ENCODE data around the gene SRPK2. TPM values are rescaled to one million over a fixed set of nuclear protein-coding genes. Genes with fewer than 3 reads are reported as not detected.
"Not testable (repeated sequence)": the region's sequence is repeated elsewhere in the genome, so short reads cannot be mapped to it uniquely, and the experiment has no call there.

SRPK2 gene
- total RNA-seq, 4 donors from 2014 or later, result 61.7 to 89.1 (median 78.4) TPM

GRCh38 chr7:105296491-105296890 lies 92.2 kb downstream of the SRPK2 start:
- TF ChIP-seq POLR2AphosphoS5 (IDR thresholded peaks at IDR 0.05) (no peak), POLR2A (IDR thresholded peaks at IDR 0.05) (no peak), CTCF (IDR thresholded peaks at IDR 0.05) (no peak), EP300 (IDR thresholded peaks at IDR 0.05) (no peak)
- H3K4me1 ChIP-seq, result no peaks in the 10 kb centered on the region
- H3K4me3 ChIP-seq, result no peak overlapping the region
- no peaks in the 10 kb centered on the region for H3K36me3 ChIP-seq
- H3K27ac ChIP-seq, result no peak overlapping the region
- no peak for DNase-seq (ENCODE audit: low spot score in 2 of 2)
- H3K9me3 ChIP-seq, result no peaks in the 10 kb centered on the region
- H3K27me3 ChIP-seq, result no peaks in the 10 kb centered on the region

- no peak overlapping the region for H3K4me3 ChIP-seq
- no peak for TF ChIP-seq POLR2A (IDR thresholded peaks at IDR 0.05)
- no peak for TF ChIP-seq POLR2AphosphoS5 (IDR thresholded peaks at IDR 0.05)
- TF ChIP-seq EP300 (IDR thresholded peaks at IDR 0.05), result no peak
- TF ChIP-seq CTCF (IDR thresholded peaks at IDR 0.05), result no peak
- WGBS, result 95% methylated on average over 1 of the region's 1 CpG
- no peak for DNase-seq (ENCODE audit: low spot score in 2 of 2)
- no peak overlapping the region for H3K27ac ChIP-seq
- no peaks in the 10 kb centered on the region for H3K36me3 ChIP-seq
- H3K9me3 ChIP-seq, result no peaks in the 10 kb centered on the region
- no peaks in the 10 kb centered on the region for H3K27me3 ChIP-seq
- H3K4me1 ChIP-seq, result no peaks in the 10 kb centered on the region
These were observed 92.9 kb downstream of the SRPK2 start for GRCh38 chr7:105295596-105296352.

GRCh38 chr7:105294482-105294881 lies 94.2 kb downstream of the SRPK2 start:
- not testable (repeated sequence) for H3K9me3 ChIP-seq; H3K4me1 ChIP-seq; H3K27me3 ChIP-seq; DNase-seq (ENCODE audit: low spot score in 2 of 2); H3K36me3 ChIP-seq; H3K4me3 ChIP-seq; H3K27ac ChIP-seq
- 88% methylated on average over 6 of the region's 6 CpGs for WGBS

GRCh38 chr7:105289704-105290103 lies 99.0 kb downstream of the SRPK2 start:
- Histone ChIP-seq H3K27me3 (no peaks in the 10 kb centered on the region), H3K27ac (no peak overlapping the region), H3K4me1 (no peaks in the 10 kb centered on the region), H3K4me3 (no peak overlapping the region), H3K36me3 (no peaks in the 10 kb centered on the region), H3K9me3 (no peaks in the 10 kb centered on the region)
- 78% methylated on average over 3 of the region's 3 CpGs for WGBS
- no peak for DNase-seq (ENCODE audit: low spot score in 2 of 2)
- no peak for TF ChIP-seq POLR2A (IDR thresholded peaks at IDR 0.05)
- TF ChIP-seq EP300 (IDR thresholded peaks at IDR 0.05), result no peak
- no peak for TF ChIP-seq CTCF (IDR thresholded peaks at IDR 0.05)
- no peak for TF ChIP-seq POLR2AphosphoS5 (IDR thresholded peaks at IDR 0.05)

GRCh38 chr7:105286441-105286840 lies 102.3 kb downstream of the SRPK2 start:
- Histone ChIP-seq H3K4me3 (no peak overlapping the region), H3K27ac (no peak overlapping the region), H3K36me3 (no peaks in the 10 kb centered on the region), H3K27me3 (no peaks in the 10 kb centered on the region), H3K9me3 (no peaks in the 10 kb centered on the region), H3K4me1 (no peaks in the 10 kb centered on the region)
- no peak for DNase-seq (ENCODE audit: low spot score in 2 of 2)
- 85% methylated on average over 3 of the region's 3 CpGs for WGBS
- no peak for TF ChIP-seq EP300 (IDR thresholded peaks at IDR 0.05)
- TF ChIP-seq CTCF (IDR thresholded peaks at IDR 0.05), result no peak
- no peak for TF ChIP-seq POLR2AphosphoS5 (IDR thresholded peaks at IDR 0.05)
- TF ChIP-seq POLR2A (IDR thresholded peaks at IDR 0.05), result no peak

Data from suprapubic skin (tissue), 4 donors.